GM12878 (cell line): Measurements from ENCODE around the gene LCN9.

Experiments
- PAX8 ChIP-seq: fragments of 450-650 bp; IDR thresholded peaks from 2 replicates; pipeline ENCODE4 v1.6.1; 2017; ENCODE audit warnings: mild to moderate bottlenecking, moderate library complexity
- SUZ12 ChIP-seq: fragments of 200-600 bp; sonication (generic); IDR thresholded peaks from one replicate; pipeline ENCODE4 v1.6.1; 2018; ENCODE audit warnings: antibody characterized with exemption, mild to moderate bottlenecking; ENCODE audit not compliant: unreplicated experiment

- TF ChIP-seq SUZ12, result no peak
- TF ChIP-seq PAX8, result no peak
Measured at GRCh38 chr9:135693771-135694170, 30.7 kb downstream of the LCN9 start.
